Psoas muscle (tissue), 8 donors: ENCODE results near the gene WDR88. TPM values are rescaled to one million over a fixed set of nuclear protein-coding genes. Genes with fewer than 3 reads are reported as not detected.

Experiments
- ATAC-seq, 4 donors: fragments of 200-7000 bp; cut with Tn5 transposase; one replicate each; pipeline ENCODE4 v1.9.1; 2020; ENCODE audit warnings: moderate library complexity in 3 of 4, mild to moderate bottlenecking in 2 of 4
- DNase-seq, 2 donors: peaks; one replicate each; pipeline ENCODE4 v3.0.0-alpha.2; 2020
- H3K27ac ChIP-seq: fragments of 200-600 bp; one replicate; pipeline ENCODE4 v1.8.0; 2022
- H3K27me3 ChIP-seq, 3 donors: fragments of 200-600 bp in 1 of 3; one replicate each; pipeline versions ENCODE4 v1.6.1 to v1.8.0; 2013 to 2022; ENCODE audit warnings: low read length in 2 of 3, mild to moderate bottlenecking in 2 of 3, moderate library complexity in 1 of 3; ENCODE audit not compliant: insufficient read depth in 3 of 3
- H3K36me3 ChIP-seq, 2 donors: fragments of 200-600 bp in 1 of 2; one replicate each; pipeline versions ENCODE4 v1.6.1 to v1.8.0; 2013 to 2022; ENCODE audit warnings: low read depth in 1 of 2, mild to moderate bottlenecking in 1 of 2, moderate library complexity in 1 of 2; ENCODE audit not compliant: insufficient read depth in 1 of 2
- H3K4me1 ChIP-seq: fragments of 200-600 bp; one replicate; pipeline ENCODE4 v1.8.0; 2022
- H3K4me3 ChIP-seq: fragments of 200-600 bp; one replicate; pipeline ENCODE4 v1.8.0; 2022; ENCODE audit warnings: mild to moderate bottlenecking
- H3K9me3 ChIP-seq: fragments of 200-600 bp; one replicate; pipeline ENCODE4 v1.8.0; 2022
- WGBS, 3 donors: extraction: QIAGEN DNeasy Blood & Tissue Kit; methylation state at CpG; one replicate each; pipeline versions ENCODE4 v1.1.6 to v1.1.7; 2013; 5-methylcytosine and 5-hydroxymethylcytosine counted together
- intact Hi-C, 2 donors: fragments of 100-400 bp; cut with DNase I; formaldehyde crosslinking; loops; one replicate each; pipeline versions ENCODE4 v1.11.0 to v1.14.2; 2022
- polyA plus RNA-seq, 3 donors: library from polyadenylated mRNA; stranded (reverse); fragments of 200-250 nt; gene quantifications; one replicate each; pipeline ENCODE4 v1.2.3, GENCODE V29; 2013
- total RNA-seq, 4 donors: library from RNA; stranded (reverse); fragmentation: NEBNext Ultra II Directional in 2 of 4; extraction: Animal tissue kit (Norgen Biotek cat#: 25700) in 2 of 4; gene quantifications; one replicate each; pipeline versions ENCODE4 v1.2.1 to v1.2.4, GENCODE V29; 2021 to 2023
- TF ChIP-seq, protein P1 (sequence below): fragments of 200-600 bp; IDR thresholded peaks from one replicate; pipeline ENCODE4 v1.8.0; 2022; ENCODE audit warnings: antibody characterized with exemption
- donor health status: healthy with polysubstance abuse.
- donor health status: DM: no; HTN: no; CAD: no; lungs with moderate emphysema.
- donor health status: Bipolar disorder and iron deficiency.
- donor health status: healthy.
- donor health status: DM: yes; HTN: yes; CAD: no.
- donor health status: DM: no; HTN: no; CAD: no.
- donor health status: DM: no; HTN: no; CAD: no.
- donor health status: DM: yes; HTN: yes; CAD: no.

WDR88 gene
- total and polyA plus RNA-seq, 7 donors = 0.06 TPM; not detected in 6

DNA sequence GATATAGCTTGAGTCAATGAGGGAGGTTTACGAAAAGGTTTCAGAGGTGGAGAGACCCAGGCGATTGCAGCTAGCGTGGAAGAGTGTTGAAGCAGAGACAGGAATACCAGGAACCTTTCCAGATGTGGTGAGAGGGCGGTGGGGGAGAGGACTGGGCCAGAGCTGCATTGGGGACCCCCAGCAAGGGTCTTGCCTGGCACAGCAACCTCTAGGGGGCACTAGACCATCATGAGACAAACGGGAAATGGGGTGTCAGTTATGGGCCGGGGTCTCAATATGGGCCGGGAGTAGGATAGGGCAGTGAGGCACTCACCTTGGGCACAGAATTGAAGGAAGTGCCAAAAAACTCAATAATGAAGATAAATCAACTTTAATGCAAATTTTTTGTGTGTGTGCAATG lies 60.1 kb downstream of the WDR88 start:
- ATAC-seq (no peak), DNase-seq (peak in 1 of 2 donors; percentile 6)
- WGBS, 3 donors = 66 to 74% (median 71%) methylated on average over 7 of the region's 7 CpGs

DNA sequence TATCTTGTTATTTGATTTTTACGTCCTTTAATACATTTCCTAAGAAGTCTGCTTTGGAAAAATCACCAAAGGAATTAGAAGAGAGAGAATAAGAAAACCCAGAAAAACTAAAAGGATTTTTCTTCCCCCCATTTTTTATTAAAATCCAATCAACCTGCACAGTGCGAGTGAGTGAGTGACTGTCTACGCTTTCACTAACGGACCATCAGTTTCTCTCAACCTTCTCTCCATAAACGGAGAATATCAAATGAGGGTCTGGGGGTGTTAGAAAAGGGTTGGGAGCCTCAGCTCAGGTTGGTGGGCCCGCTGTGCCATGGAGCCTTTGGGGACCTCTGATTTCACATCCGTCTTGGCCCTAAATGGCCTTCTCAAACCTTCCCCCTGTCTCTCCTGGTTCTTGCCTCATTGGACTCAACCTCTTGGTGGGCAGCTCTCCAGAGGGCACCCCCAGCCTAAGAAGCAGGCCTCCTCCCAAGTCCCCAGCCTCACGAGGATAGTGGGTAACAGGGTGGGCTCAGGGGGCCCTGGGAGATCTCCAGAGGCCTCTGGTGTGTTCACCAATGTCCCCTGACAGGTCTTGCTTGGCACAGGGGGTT lies 61.5 kb downstream of the WDR88 start:
- peaks cover 0 to 19% of the 10 kb centered on the region in 2 donors for H3K36me3 ChIP-seq
- H3K27ac ChIP-seq = no peak overlapping the region
- DNase-seq (peak in 1 of 2 donors; percentile 46), ATAC-seq (no peak)
- H3K4me1 ChIP-seq = peaks cover 9% of the 10 kb centered on the region
- TF ChIP-seq, protein P1, sequence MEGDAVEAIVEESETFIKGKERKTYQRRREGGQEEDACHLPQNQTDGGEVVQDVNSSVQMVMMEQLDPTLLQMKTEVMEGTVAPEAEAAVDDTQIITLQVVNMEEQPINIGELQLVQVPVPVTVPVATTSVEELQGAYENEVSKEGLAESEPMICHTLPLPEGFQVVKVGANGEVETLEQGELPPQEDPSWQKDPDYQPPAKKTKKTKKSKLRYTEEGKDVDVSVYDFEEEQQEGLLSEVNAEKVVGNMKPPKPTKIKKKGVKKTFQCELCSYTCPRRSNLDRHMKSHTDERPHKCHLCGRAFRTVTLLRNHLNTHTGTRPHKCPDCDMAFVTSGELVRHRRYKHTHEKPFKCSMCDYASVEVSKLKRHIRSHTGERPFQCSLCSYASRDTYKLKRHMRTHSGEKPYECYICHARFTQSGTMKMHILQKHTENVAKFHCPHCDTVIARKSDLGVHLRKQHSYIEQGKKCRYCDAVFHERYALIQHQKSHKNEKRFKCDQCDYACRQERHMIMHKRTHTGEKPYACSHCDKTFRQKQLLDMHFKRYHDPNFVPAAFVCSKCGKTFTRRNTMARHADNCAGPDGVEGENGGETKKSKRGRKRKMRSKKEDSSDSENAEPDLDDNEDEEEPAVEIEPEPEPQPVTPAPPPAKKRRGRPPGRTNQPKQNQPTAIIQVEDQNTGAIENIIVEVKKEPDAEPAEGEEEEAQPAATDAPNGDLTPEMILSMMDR = no peak
- H3K4me3 ChIP-seq = peak overlapping the region; percentile 51
- H3K27me3 ChIP-seq = no peaks in the 10 kb centered on the region
- intact Hi-C loops = no loop called here
- no peaks in the 10 kb centered on the region for H3K9me3 ChIP-seq
- WGBS, 3 donors = 79 to 86% (median 82%) methylated on average over 8 of the region's 8 CpGs

More for the DNA sequence above, 60.1 kb downstream of the WDR88 start:
- H3K27me3 ChIP-seq = no peaks in the 10 kb centered on the region
- peaks cover 9% of the 10 kb centered on the region for H3K4me1 ChIP-seq
- peaks cover 0 to 6% of the 10 kb centered on the region in 2 donors for H3K36me3 ChIP-seq
- no peaks in the 10 kb centered on the region for H3K9me3 ChIP-seq
- intact Hi-C loops = no loop called here
- TF ChIP-seq, protein P1 = no peak
- H3K4me3 ChIP-seq = no peak overlapping the region
- H3K27ac ChIP-seq = no peak overlapping the region

DNA sequence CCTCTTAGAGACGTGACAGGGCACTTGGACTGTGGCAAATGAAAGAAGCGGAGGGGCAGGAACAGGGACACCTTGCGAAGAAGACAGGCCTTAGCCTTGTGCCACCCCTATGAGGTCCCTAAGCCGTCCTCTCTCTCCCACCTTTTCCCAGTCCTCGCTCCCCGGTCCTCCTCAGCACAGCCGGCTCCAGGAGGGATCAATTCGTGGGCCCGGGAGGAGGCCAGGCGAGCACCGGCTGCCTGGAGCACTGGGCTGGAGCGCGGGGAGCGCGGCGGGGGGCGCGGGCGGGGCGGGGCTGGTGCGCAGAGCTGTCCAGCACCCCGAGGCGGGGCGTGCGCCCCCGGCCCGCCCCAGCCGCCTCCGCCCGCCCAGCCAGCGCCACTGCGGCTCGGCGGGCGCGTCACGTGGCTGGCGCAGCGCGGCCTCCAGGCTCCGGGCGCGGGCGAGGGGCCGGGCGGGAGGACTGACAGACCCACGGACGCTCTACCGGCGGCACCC lies 62.0 kb downstream of the WDR88 start, which contains the start of gene LRP3:
TSS of gene LRP3 (plus strand) at position 466 of the 498 bp plus-strand sequence. CDS start 456 bp downstream, outside the sequence.
- Histone ChIP-seq H3K27ac (peak within 1 kb of the TSS; percentile 34), H3K4me1 (peaks cover 9% of the 10 kb centered on the region), H3K9me3 (no peaks in the 10 kb centered on the region), H3K36me3 (peaks cover 0 to 24% of the 10 kb centered on the region in 2 donors), H3K4me3 (peak within 1 kb of the TSS; percentile 81), H3K27me3 (no peaks in the 10 kb centered on the region)
- TF ChIP-seq, protein P1 = no peak
- 4 to 13% (median 4%) methylated on average over 18 to 50 of the region's 50 CpGs for WGBS, 3 donors
- peak; percentile 54 to 72 for DNase-seq
- intact Hi-C loops = no loop called here
- ATAC-seq = peak; percentile 54 to 81 (median 70)

DNA sequence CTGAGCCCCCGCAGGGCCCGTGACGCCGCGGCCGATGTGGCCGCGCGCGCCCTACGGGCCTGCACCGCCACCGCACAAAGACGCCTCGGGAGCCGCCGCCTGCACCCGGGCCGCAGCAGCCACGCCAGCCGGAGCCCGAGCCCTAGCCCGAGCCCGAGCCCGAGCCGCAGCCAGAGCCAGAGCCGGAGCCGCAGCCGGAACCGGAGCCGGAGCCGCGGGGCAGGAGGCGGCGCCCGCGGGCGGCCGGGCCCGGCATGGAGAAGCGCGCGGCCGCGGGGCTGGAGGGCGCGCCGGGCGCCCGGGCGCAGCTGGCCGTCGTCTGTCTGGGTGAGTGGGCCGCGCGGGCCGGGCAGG lies 62.6 kb downstream of the WDR88 start:
- H3K4me3 ChIP-seq = peak overlapping the region; percentile 81
- TF ChIP-seq, protein P1 = no peak
- ATAC-seq = peak; percentile 48 to 70 (median 58)
- 0% methylated on average over 12 to 57 of the region's 57 CpGs for WGBS, 3 donors
- no peaks in the 10 kb centered on the region for H3K9me3 ChIP-seq
- H3K27me3 ChIP-seq = no peaks in the 10 kb centered on the region
- H3K4me1 ChIP-seq = peaks cover 9% of the 10 kb centered on the region
- peak overlapping the region; percentile 34 for H3K27ac ChIP-seq
- intact Hi-C loops = no loop called here
- peaks cover 0 to 24% of the 10 kb centered on the region in 2 donors for H3K36me3 ChIP-seq
- DNase-seq = peak in 1 of 2 donors; percentile 60
